SK-N-SH (cell line): ENCODE results near the gene ORC6. TPM values are rescaled to one million over a fixed set of nuclear protein-coding genes. Genes with fewer than 3 reads are reported as not detected.

Experiments
- CTCF ChIA-PET: fragments of 300-600, 350-600 bp; formaldehyde crosslinking; extraction: SDS; loops from one replicate; lab custom pipeline; 2021; lab: Yijun Ruan, JAX
- POLR2A ChIA-PET: fragments of 350-600 bp; sonication (Branson Sonifier 250); formaldehyde crosslinking; extraction: SDS; loops from one replicate; lab custom pipeline; 2020; ENCODE audit warnings: antibody characterized with exemption, inconsistent platforms; lab: Yijun Ruan, JAX
- DNase-seq: peaks from one replicate; pipeline ENCODE4 v3.0.0; 2012
- H2AFZ ChIP-seq: fragments of 200-600 bp; sonication (generic); 2 replicates; pipeline ENCODE4 v1.8.1; 2016; ENCODE audit warnings: antibody characterized with exemption, mild to moderate bottlenecking, low read depth
- H3F3A ChIP-seq: fragments of 200-600 bp; sonication (generic); replicated peaks from 2 replicates; pipeline ENCODE3; 2016; ENCODE audit warnings: antibody characterized with exemption, mild to moderate bottlenecking; ENCODE audit not compliant: insufficient read depth
- H3K27ac ChIP-seq, 2 experiments: fragments of 200-500 bp in 1 of 2; fragments of 200-600 bp in 1 of 2; sonication (Bioruptor generic) in 1 of 2; sonication (generic), shearing (Covaris generic) in 1 of 2; 2 replicates each; pipeline versions ENCODE4 v1.5.1 to v1.6.1; 2014 to 2016; ENCODE audit warnings: low read depth in 2 of 2, inconsistent platforms in 1 of 2, low read length in 1 of 2, mild to moderate bottlenecking in 1 of 2, mixed read lengths in 1 of 2
- H3K27me3 ChIP-seq: fragments of 200-600 bp; sonication (generic), shearing (Covaris generic); 2 replicates; pipeline ENCODE4 v1.6.1; 2016; ENCODE audit warnings: mixed run types; ENCODE audit not compliant: insufficient read depth
- H3K36me3 ChIP-seq, 2 experiments: fragments of 200-500 bp in 1 of 2; fragments of 200-600 bp in 1 of 2; sonication (Bioruptor generic) in 1 of 2; sonication (generic) in 1 of 2; replicated peaks in 1 of 2; 2 replicates each; pipeline versions ENCODE3 to v1.5.1; 2014 to 2016; ENCODE audit warnings: low read length in 1 of 2, mild to moderate bottlenecking in 1 of 2; ENCODE audit not compliant: insufficient read depth in 2 of 2, control insufficient read depth in 1 of 2
- H3K4me1 ChIP-seq, 2 experiments: fragments of 200-500 bp in 1 of 2; fragments of 200-600 bp in 1 of 2; sonication (Bioruptor generic) in 1 of 2; sonication (generic), shearing (Covaris generic) in 1 of 2; 2 replicates each; pipeline versions ENCODE4 v1.5.1 to v1.6.1; 2014 to 2016; ENCODE audit warnings: low read depth in 1 of 2, low read length in 1 of 2, mixed run types in 1 of 2; ENCODE audit not compliant: insufficient read depth in 2 of 2, control insufficient read depth in 1 of 2
- H3K4me2 ChIP-seq: fragments of 200-600 bp; sonication (generic), shearing (Covaris generic); 2 replicates; pipeline ENCODE4 v1.6.1; 2017; ENCODE audit warnings: mixed run types
- H3K4me3 ChIP-seq, 2 experiments: fragments of 200-500 bp in 1 of 2; fragments of 200-600 bp in 1 of 2; sonication (Bioruptor generic) in 1 of 2; sonication (generic), shearing (Covaris generic) in 1 of 2; 2 replicates each; pipeline versions ENCODE4 v1.5.1 to v1.8.1; 2014 to 2016; ENCODE audit warnings: low read depth in 2 of 2, inconsistent platforms in 1 of 2, low read length in 1 of 2, mild to moderate bottlenecking in 1 of 2, mixed read lengths in 1 of 2, moderate library complexity in 1 of 2
- H3K79me2 ChIP-seq: fragments of 200-600 bp; sonication (generic); 2 replicates; pipeline ENCODE4 v1.8.1; 2017; ENCODE audit warnings: mild to moderate bottlenecking; ENCODE audit not compliant: insufficient read depth
- H3K9ac ChIP-seq: fragments of 200-600 bp; sonication (generic); 2 replicates; pipeline ENCODE4 v1.6.1; 2017; ENCODE audit warnings: mixed run types
- H3K9me2 ChIP-seq: fragments of 200-600 bp; sonication (generic); 2 replicates; pipeline ENCODE4 v1.6.1; 2017; ENCODE audit warnings: mixed run types
- H3K9me3 ChIP-seq: fragments of 200-600 bp; sonication (generic); 2 replicates; pipeline ENCODE4 v1.6.1; 2017; ENCODE audit warnings: mixed run types, mild to moderate bottlenecking, moderate library complexity
- H4K20me1 ChIP-seq: fragments of 200-600 bp; sonication (generic); 2 replicates; pipeline ENCODE4 v1.6.1; 2017; ENCODE audit warnings: mild to moderate bottlenecking, mixed run types; ENCODE audit not compliant: insufficient read depth
- CTCF ChIP-seq: fragments of 200-600 bp; sonication (generic); IDR thresholded peaks from 2 replicates; pipeline ENCODE4 v1.6.1; 2017; ENCODE audit warnings: antibody characterized with exemption, mild to moderate bottlenecking, moderate library complexity
- ELF1 ChIP-seq: IDR thresholded peaks from 2 replicates; pipeline ENCODE4 v1.4.0; 2012
- EP300 ChIP-seq, 2 experiments: IDR thresholded peaks; 2 replicates each; pipeline versions ENCODE4 v1.4.0 to v1.6.1; 2012; ENCODE audit warnings: borderline replicate concordance in 1 of 2, low read depth in 1 of 2, low read length in 1 of 2
- FOSL2 ChIP-seq: IDR thresholded peaks from 2 replicates; pipeline ENCODE4 v1.4.0; 2012; ENCODE audit warnings: low read depth, mild to moderate bottlenecking, moderate library complexity, borderline replicate concordance
- FOXJ3 ChIP-seq: sonication (generic); formaldehyde crosslinking; IDR thresholded peaks from 2 replicates; pipeline ENCODE4 v1.5.1; 2020; ENCODE audit warnings: mild to moderate bottlenecking, missing genetic modification reagents
- GABPA ChIP-seq: IDR thresholded peaks from 2 replicates; pipeline ENCODE4 v1.4.0; 2012; ENCODE audit warnings: low read depth, mild to moderate bottlenecking
- GATA2 ChIP-seq: sonication (generic); formaldehyde crosslinking; IDR thresholded peaks from 2 replicates; pipeline ENCODE4 v1.5.0; 2020; ENCODE audit warnings: mild to moderate bottlenecking, missing genetic modification reagents
- IRF3 ChIP-seq: fragments of 150-350 bp; IDR thresholded peaks from 2 replicates; pipeline ENCODE4 v1.6.1; 2016; ENCODE audit warnings: mild to moderate bottlenecking, low read depth, low read length
- JUND ChIP-seq: IDR thresholded peaks from 2 replicates; pipeline ENCODE4 v1.4.0; 2012
- MAX ChIP-seq: IDR thresholded peaks from 2 replicates; pipeline ENCODE4 v1.4.0; 2012; ENCODE audit warnings: low read depth
- MEF2A ChIP-seq: IDR thresholded peaks from 2 replicates; pipeline ENCODE4 v1.4.0; 2012; ENCODE audit warnings: low read depth, borderline replicate concordance
- MXI1 ChIP-seq: IDR thresholded peaks from 2 replicates; pipeline ENCODE4 v1.6.1; 2012; ENCODE audit warnings: mild to moderate bottlenecking, low read depth, low read length, improper control_type of control experiment
- POLR2AphosphoS5 ChIP-seq: IDR thresholded peaks from 2 replicates; pipeline ENCODE4 v1.6.1; 2012; ENCODE audit warnings: low read depth, low read length
- RCOR1 ChIP-seq: fragments of 150-350 bp; IDR thresholded peaks from 2 replicates; pipeline ENCODE4 v1.6.1; 2017; ENCODE audit warnings: antibody characterized with exemption, low read length
- REST ChIP-seq: IDR thresholded peaks from 2 replicates; pipeline ENCODE4 v1.6.1; 2012; ENCODE audit warnings: mild to moderate bottlenecking, low read depth, low read length, moderate library complexity
- SIN3A ChIP-seq: IDR thresholded peaks from 2 replicates; pipeline ENCODE4 v1.6.1; 2012; ENCODE audit warnings: low read depth, mild to moderate bottlenecking, low read length, moderate library complexity, borderline replicate concordance
- TCF12 ChIP-seq: IDR thresholded peaks from 2 replicates; pipeline ENCODE4 v1.4.0; 2012
- TEAD4 ChIP-seq: IDR thresholded peaks from 2 replicates; pipeline ENCODE4 v1.4.0; 2012; ENCODE audit warnings: mild to moderate bottlenecking, borderline replicate concordance; ENCODE audit not compliant: insufficient read depth
- USF2 ChIP-seq: fragments of 150-350 bp; IDR thresholded peaks from 2 replicates; pipeline ENCODE4 v1.6.1; 2017; ENCODE audit warnings: antibody characterized with exemption, low read length, low read depth, borderline replicate concordance
- WGBS: methylation state at CpG from one replicate; pipeline ENCODE4 v1.1.6; 2017; ENCODE audit warnings: low lambda C conversion rate; 5-methylcytosine and 5-hydroxymethylcytosine counted together
- polyA plus RNA-seq, 3 experiments: library from polyadenylated mRNA; depleted of rRNA; stranded (reverse); fragments of >200 nt; gene quantifications; 2 replicates each; pipeline ENCODE4 v1.2.3, GENCODE V29; 2012

The ORC6 gene
- polyA plus RNA-seq, 1 of the 3 experiments (the other 2 are of a cell fraction) = 17.4 TPM

- no peak for DNase-seq
These were observed 1.3 kb upstream of the ORC6 start for GRCh38 chr16:46688101-46688653.

GRCh38 chr16:46688654-46689364, 650 bp upstream of the ORC6 start, which contains the start of gene VPS35:
VPS35 (minus strand) TSS chr16:46689178; CDS start chr16:46689133, 45 bp downstream.
- Histone ChIP-seq H3K4me1 (peaks cover 18% of the 10 kb centered on the region in 2 experiments), H3K79me2 (peaks cover 88% of the 10 kb centered on the region), H3K9me2 (no peaks in the 10 kb centered on the region), H4K20me1 (peaks cover 60% of the 10 kb centered on the region), H3K27ac (peak within 1 kb of the TSS; percentile 93 to 99), H3K9me3 (no peaks in the 10 kb centered on the region), H3F3A (peaks cover 13% of the 10 kb centered on the region), H3K4me2 (peak within 1 kb of the TSS; percentile 96), H3K4me3 (peak within 1 kb of the TSS; percentile 69 to 83), H3K36me3 (peaks cover 6 to 7% of the 10 kb centered on the region in 2 experiments), H3K27me3 (no peaks in the 10 kb centered on the region), H2AFZ (peak within 1 kb of the TSS; percentile 74), H3K9ac (peak within 1 kb of the TSS; percentile 90)
- CTCF ChIA-PET = interaction anchor here (0.9 to 2.5 kb wide), 7 partner anchors 11 to 133 kb away, joined by 3 to 18 read pairs (median 7); no protein-coding TSS in a partner anchor
- POLR2A ChIA-PET = interaction anchor here (2.4 kb wide), 1 partner anchor 68 kb away, joined by 7 read pairs; no protein-coding TSS in a partner anchor
- peak; percentile 95 for DNase-seq
- WGBS = under 1% methylated on average over 25 of the region's 54 CpGs
- TF ChIP-seq MXI1 = peak; percentile 48; the same call in 1 of the 2 replicates
- TF ChIP-seq TCF12 = peak; percentile 10; the same call in 1 of the 2 replicates
- TF ChIP-seq IRF3 = no peak
- TF ChIP-seq USF2 = peak; percentile 62; the same call in 1 of the 2 replicates
- peak; percentile 65 for TF ChIP-seq POLR2AphosphoS5
- no peak for TF ChIP-seq ELF1
- TF ChIP-seq MAX = no peak
- TF ChIP-seq GATA2 (CRISPR knock-in tag) = no peak
- TF ChIP-seq FOXJ3 (CRISPR knock-in tag) = no peak
- TF ChIP-seq SIN3A = peak; percentile 44; the same call in 1 of the 2 replicates
- no peak for TF ChIP-seq MEF2A
- no peak for TF ChIP-seq REST
- TF ChIP-seq RCOR1 = no peak
- TF ChIP-seq CTCF = peak; percentile 44
- no peak for TF ChIP-seq GABPA
- TF ChIP-seq TEAD4 = no peak
- TF ChIP-seq JUND = no peak

More at GRCh38 chr16:46688101-46688653, 1.3 kb upstream of the ORC6 start:
- Histone ChIP-seq H4K20me1 (peaks cover 66% of the 10 kb centered on the region), H3K4me2 (peak overlapping the region; percentile 96), H3K4me3 (peak overlapping the region; percentile 69 to 83), H3F3A (peaks cover 13% of the 10 kb centered on the region), H3K79me2 (peaks cover 91% of the 10 kb centered on the region), H3K9me3 (no peaks in the 10 kb centered on the region), H3K9me2 (no peaks in the 10 kb centered on the region), H3K4me1 (peaks cover 18% of the 10 kb centered on the region in 2 experiments), H3K9ac (peak overlapping the region; percentile 90), H2AFZ (peak overlapping the region; percentile 72), H3K27ac (peak overlapping the region; percentile 75 to 93; a peak in 3 of 4 replicates), H3K27me3 (no peaks in the 10 kb centered on the region), H3K36me3 (peaks cover 4% of the 10 kb centered on the region in 2 experiments)
- 9% methylated on average over 14 of the region's 14 CpGs for WGBS
- ChIA-PET POLR2A (no interaction called here), CTCF (no interaction called here)
- TF ChIP-seq EP300 (IDR thresholded peaks at IDR 0.05; ENCODE audit: borderline replicate concordance in 1 of 2, low read depth in 1 of 2, low read length in 1 of 2) (no peak), FOSL2 (no peak), GABPA (no peak)
